HG02852 (cell line): ENCODE measurements around the gene ZNF439.
"Not testable (repeated sequence)": the region's sequence is repeated elsewhere in the genome, so short reads cannot be mapped to it uniquely, and the experiment has no call there.

Source experiments
- ATAC-seq: cut with Tn5 transposase; IDR thresholded peaks from one replicate; pipeline ENCODE4 v1.9.1; 2021; ENCODE audit warnings: mild to moderate bottlenecking, moderate library complexity; ENCODE audit not compliant: unreplicated experiment

The ZNF439 gene

GRCh38 chr19:11848594-11849469, at the start of gene ZNF439:
TSS of gene ZNF439 (plus strand) at chr19:11848726. CDS start at chr19:11848868, 142 bp downstream.
- ATAC-seq = peak; percentile 93

- no peak for ATAC-seq
Observed at GRCh38 chr19:11806354-11807098, 42.0 kb upstream of the ZNF439 start.

GRCh38 chr19:11807099-11807380, 41.5 kb upstream of the ZNF439 start:
- no peak for ATAC-seq

GRCh38 chr19:11813703-11814028, 34.9 kb upstream of the ZNF439 start:
- peak; percentile 38 for ATAC-seq

GRCh38 chr19:11814029-11814699, 34.4 kb upstream of the ZNF439 start, which contains the start of gene ZNF440:
TSS of gene ZNF440 (plus strand) at chr19:11814273. CDS start at chr19:11814448, 175 bp downstream.
- peak; percentile 99 for ATAC-seq

GRCh38 chr19:11814700-11815035, 33.9 kb upstream of the ZNF439 start:
- no peak for ATAC-seq

GRCh38 chr19:11821474-11822109, 26.9 kb upstream of the ZNF439 start:
- no peak for ATAC-seq

- not testable (repeated sequence) for ATAC-seq
Observed at GRCh38 chr19:11828957-11829876, 19.3 kb upstream of the ZNF439 start.

GRCh38 chr19:11832253-11832912, 16.1 kb upstream of the ZNF439 start:
- no peak for ATAC-seq

GRCh38 chr19:11833541-11833940, 15.0 kb upstream of the ZNF439 start:
- ATAC-seq = no peak

GRCh38 chr19:11835626-11836066, 12.9 kb upstream of the ZNF439 start:
- not testable (repeated sequence) for ATAC-seq

GRCh38 chr19:11843722-11844121, 4.8 kb upstream of the ZNF439 start:
- ATAC-seq = no peak

GRCh38 chr19:11847615-11848014, 911 bp upstream of the ZNF439 start:
- not testable (repeated sequence) for ATAC-seq

GRCh38 chr19:11848200-11848593, 329 bp upstream of the ZNF439 start:
- ATAC-seq = no peak

- not testable (repeated sequence) for ATAC-seq
Observed at GRCh38 chr19:11850289-11850688, 1.8 kb downstream of the ZNF439 start.

- ATAC-seq = no peak
Observed at GRCh38 chr19:11853358-11853757, 4.8 kb downstream of the ZNF439 start.

GRCh38 chr19:11856596-11857250, 8.2 kb downstream of the ZNF439 start:
- ATAC-seq = no peak

- no peak for ATAC-seq
Observed at GRCh38 chr19:11860721-11861120, 12.2 kb downstream of the ZNF439 start.

- ATAC-seq = no peak
Observed at GRCh38 chr19:11861301-11861700, 12.8 kb downstream of the ZNF439 start.
